ENCODE data around the gene PAM.

- TF ChIP-seq CTCF (IDR thresholded peaks at IDR 0.05; ENCODE audit: poor library complexity, severe bottlenecking) (no peak), TAF1 (IDR thresholded peaks at IDR 0.05; ENCODE audit: low read depth) (no peak)
Observed at GRCh38 chr5:102911973-102912372, 156.9 kb downstream of the PAM start.

All from neural cell (in vitro differentiated cells).